ENCODE measurements around the gene SLC35F2.

SLC35F2 gene

DNA sequence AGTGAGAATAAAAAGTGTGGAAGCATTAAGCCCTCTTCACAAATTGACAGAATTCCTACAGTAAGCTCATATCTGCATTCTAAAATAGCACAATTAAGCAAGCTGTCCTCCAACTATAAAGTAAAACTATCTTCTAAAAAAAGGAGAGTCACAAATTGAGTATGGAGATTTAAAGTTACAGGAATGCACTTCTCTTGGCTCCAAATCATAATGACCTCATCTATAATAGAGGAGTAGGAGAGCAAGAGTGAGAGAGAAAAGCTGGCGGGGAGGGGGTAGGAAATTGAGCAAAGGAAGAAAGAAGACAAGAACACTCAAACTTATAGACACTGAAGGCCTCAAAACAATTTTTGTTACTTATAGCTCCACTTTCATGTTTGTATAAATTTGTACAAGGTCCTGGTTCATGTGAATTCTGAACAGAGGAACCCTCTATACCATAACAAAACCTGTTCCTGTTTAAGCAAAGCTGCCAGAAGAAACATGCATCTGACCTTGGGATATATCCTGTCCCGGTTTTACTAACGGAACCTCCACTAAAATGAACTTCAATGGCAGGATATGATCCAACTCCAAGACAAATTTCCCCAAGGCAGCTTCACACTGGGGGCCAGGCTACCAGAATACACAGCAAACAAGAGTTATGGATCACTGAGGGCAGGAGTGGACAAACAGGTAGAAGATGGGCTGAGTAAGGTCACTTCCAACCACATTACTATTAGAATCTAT, 37.2 kb downstream of the SLC35F2 start:
- Mint-ChIP-seq H3K36me3 (peaks cover 4% of the 10 kb centered on the region), H3K27me3 (no peaks in the 10 kb centered on the region), H3K9me3 (ENCODE audit: low read depth) (no peaks in the 10 kb centered on the region), H3K27ac (no peak overlapping the region), H3K4me1 (ENCODE audit: low read depth) (peaks cover 13% of the 10 kb centered on the region), H3K4me3 (no peak overlapping the region)

DNA sequence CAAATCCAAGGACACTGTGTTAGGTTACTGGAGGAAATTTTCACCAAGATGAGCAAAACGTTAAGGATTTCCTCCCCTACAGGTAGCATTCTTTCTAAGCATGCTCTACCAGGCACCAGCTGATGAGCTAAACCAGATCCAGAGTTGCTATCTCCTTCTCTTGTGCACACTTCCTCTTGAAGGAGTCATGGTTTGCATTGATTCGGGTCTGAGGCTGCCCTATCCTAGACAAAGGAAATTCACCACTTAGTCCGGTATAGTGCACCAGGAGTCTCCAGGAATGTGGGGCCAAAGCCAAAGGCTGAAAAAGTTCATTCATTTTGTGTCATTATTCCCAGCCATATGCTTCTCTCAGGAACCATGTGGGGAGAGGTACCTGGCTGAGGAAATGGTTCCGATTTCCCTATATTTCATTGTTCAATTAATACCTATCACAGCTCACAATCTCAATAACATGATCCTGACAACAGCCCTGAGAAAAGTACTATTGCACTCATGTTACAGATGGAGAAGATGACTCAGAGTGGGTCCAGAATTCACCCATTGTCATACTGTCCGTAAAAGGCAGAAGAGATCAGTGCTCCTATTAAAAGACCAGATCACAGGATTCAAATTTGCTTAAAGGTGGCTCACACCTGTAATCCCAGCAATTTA, 39.1 kb downstream of the SLC35F2 start:
- no peaks in the 10 kb centered on the region for H3K27me3 Mint-ChIP-seq
- peaks cover 4% of the 10 kb centered on the region for H3K36me3 Mint-ChIP-seq
- peaks cover 9% of the 10 kb centered on the region for H3K4me1 Mint-ChIP-seq (ENCODE audit: low read depth)
- H3K9me3 Mint-ChIP-seq (ENCODE audit: low read depth): no peaks in the 10 kb centered on the region
- H3K27ac Mint-ChIP-seq: no peak overlapping the region
- H3K4me3 Mint-ChIP-seq: no peak overlapping the region

DNA sequence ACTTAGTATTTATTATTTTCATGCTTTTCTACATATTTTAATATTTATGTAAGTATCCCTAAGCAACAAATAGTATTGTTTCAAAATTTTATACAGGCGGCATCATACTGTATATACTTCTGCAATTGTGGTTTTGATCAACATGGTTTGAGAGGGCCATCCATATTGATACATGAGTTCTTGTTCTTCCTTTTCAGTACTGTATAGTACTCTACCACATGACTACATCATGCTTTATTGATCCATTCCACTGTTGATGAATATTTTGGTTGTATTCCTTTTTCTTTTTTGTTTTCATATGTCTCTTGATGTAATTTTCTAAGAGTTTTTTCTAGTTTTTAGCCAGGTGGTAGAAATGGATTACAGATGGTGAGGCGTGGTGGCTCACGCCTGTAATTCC, 40.1 kb downstream of the SLC35F2 start:
- H3K27me3 Mint-ChIP-seq: no peaks in the 10 kb centered on the region
- H3K4me1 Mint-ChIP-seq (ENCODE audit: low read depth): peaks cover 5% of the 10 kb centered on the region
- H3K9me3 Mint-ChIP-seq (ENCODE audit: low read depth): no peaks in the 10 kb centered on the region
- H3K4me3 Mint-ChIP-seq: no peak overlapping the region
- H3K36me3 Mint-ChIP-seq: peaks cover 4% of the 10 kb centered on the region
- no peak overlapping the region for H3K27ac Mint-ChIP-seq

DNA sequence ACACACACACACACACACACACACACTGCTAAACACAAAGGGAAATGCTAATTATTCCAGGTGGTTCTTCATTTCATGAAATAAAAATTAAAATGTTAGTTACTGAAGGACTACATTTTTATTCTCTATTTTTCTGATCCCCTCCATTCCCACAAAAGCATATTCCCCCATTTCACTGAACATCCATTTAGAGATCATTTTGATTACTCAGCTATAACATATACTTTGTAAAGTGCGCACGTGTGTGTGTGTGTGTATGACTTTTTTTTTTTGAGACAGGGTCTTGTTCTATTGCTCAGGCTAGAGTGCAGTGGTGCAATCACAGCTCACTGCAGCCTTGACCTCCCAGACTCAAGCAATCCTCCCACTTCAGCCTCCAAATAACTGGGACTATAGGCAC, 42.6 kb downstream of the SLC35F2 start:
- H3K4me3 Mint-ChIP-seq: no peak overlapping the region
- peaks cover 3% of the 10 kb centered on the region for H3K4me1 Mint-ChIP-seq (ENCODE audit: low read depth)
- no peaks in the 10 kb centered on the region for H3K9me3 Mint-ChIP-seq (ENCODE audit: low read depth)
- no peak overlapping the region for H3K27ac Mint-ChIP-seq
- peaks cover 5% of the 10 kb centered on the region for H3K36me3 Mint-ChIP-seq
- H3K27me3 Mint-ChIP-seq: no peaks in the 10 kb centered on the region

DNA sequence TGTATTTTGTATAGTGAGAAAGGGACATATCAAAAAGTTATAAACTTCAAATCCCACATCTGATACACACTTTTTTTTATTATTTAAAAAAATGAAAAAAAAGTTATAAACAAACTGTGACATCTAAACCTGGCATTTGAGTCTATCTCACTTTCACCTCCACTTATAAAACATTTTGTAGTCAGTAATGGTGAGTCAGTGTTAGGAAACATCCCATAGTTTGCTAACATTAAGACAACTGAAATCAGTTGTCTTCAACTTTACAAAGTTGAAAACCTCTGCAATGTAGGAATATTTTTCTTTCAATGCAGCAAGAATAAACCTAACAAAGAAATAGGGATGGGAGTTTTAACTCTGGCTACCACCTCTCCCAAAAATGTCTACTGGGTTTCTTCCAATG, 47.7 kb downstream of the SLC35F2 start:
- Mint-ChIP-seq H3K4me3 (no peak overlapping the region), H3K36me3 (peaks cover 16% of the 10 kb centered on the region), H3K27me3 (no peaks in the 10 kb centered on the region), H3K4me1 (ENCODE audit: low read depth) (no peaks in the 10 kb centered on the region), H3K9me3 (ENCODE audit: low read depth) (no peaks in the 10 kb centered on the region), H3K27ac (no peak overlapping the region)

DNA sequence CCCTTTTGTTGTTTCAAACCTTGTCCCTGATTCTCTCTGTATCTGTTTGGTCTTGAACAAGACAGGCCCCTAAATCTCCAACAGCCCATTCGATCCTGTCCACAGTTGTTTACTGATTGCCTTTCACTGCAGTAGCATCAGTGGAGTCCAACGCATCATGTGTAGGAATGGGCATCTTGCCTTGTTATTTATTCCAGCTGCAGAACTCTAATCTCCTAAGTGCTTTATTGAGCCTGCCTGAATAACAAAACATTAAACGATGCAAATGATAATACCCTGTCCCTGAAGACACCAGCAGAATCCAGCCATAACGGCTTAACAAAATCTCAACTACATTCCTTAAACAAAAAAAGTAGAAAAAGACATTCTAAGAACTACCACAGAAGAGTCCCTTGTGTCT, 50.1 kb downstream of the SLC35F2 start:
- Mint-ChIP-seq H3K4me3 (no peak overlapping the region), H3K36me3 (peaks cover 24% of the 10 kb centered on the region), H3K27me3 (no peaks in the 10 kb centered on the region), H3K4me1 (ENCODE audit: low read depth) (no peaks in the 10 kb centered on the region), H3K9me3 (ENCODE audit: low read depth) (no peaks in the 10 kb centered on the region), H3K27ac (no peak overlapping the region)

DNA sequence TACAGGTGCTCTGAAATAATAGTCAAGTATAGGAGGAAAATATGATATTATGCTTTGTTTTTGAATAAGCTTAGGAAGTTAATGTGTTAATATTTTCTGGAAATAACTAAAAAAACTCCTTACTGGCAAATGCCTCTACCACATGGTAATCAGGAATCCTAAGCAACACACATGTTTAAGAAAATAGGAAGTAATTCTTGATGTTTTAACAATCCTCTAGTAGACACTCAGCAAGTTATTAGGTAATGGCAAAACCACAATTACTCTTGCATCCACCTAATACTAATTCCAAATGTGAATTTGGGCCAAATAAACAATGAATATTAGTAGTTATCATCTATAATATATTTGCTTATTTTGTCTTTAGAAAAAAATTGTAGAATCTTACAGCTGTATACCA, 53.6 kb downstream of the SLC35F2 start:
- Mint-ChIP-seq H3K27me3 (no peaks in the 10 kb centered on the region), H3K9me3 (ENCODE audit: low read depth) (no peaks in the 10 kb centered on the region), H3K36me3 (peaks cover 28% of the 10 kb centered on the region), H3K27ac (no peak overlapping the region), H3K4me1 (ENCODE audit: low read depth) (no peaks in the 10 kb centered on the region), H3K4me3 (no peak overlapping the region)

DNA sequence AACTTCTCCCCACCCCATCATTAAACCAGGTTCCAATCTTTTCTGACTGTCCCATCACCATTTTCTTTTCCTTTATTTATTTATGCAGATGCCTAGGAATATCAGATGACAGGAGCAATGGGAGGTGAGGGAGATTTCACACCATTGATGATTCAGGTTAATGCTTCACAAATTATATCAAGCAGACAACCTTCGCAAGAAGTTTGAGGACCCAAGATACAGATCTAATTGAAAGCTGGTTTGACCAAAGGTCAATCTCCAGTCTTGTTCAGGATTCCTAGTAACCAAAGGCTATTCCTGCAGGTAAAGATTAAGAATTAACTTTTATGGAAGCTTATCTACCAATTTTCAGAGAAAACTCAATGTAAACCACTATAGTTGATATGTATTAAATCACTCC, 54.4 kb downstream of the SLC35F2 start:
- Mint-ChIP-seq H3K4me3 (no peak overlapping the region), H3K4me1 (ENCODE audit: low read depth) (no peaks in the 10 kb centered on the region), H3K9me3 (ENCODE audit: low read depth) (no peaks in the 10 kb centered on the region), H3K36me3 (peaks cover 28% of the 10 kb centered on the region), H3K27ac (no peak overlapping the region), H3K27me3 (no peaks in the 10 kb centered on the region)

DNA sequence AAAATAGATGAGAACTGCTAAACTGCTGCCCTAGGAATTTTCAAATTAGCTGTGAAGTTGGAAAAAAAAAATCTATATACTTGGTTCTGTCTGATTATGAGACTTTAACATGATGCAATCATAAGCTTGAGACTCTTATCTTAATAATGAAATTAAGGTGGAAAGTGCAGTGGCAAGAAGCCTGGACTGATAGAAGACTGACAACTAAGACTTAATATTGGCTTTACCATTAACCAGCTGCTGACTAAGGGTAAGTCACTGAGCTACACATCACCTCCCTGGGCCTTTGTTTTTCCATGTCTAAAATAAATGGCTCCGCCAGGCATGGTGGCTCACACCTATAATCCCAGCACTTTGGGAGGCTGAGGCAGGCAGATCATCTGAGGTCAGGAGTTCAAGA, 56.9 kb downstream of the SLC35F2 start:
- no peaks in the 10 kb centered on the region for H3K4me1 Mint-ChIP-seq (ENCODE audit: low read depth)
- H3K27me3 Mint-ChIP-seq: no peaks in the 10 kb centered on the region
- H3K9me3 Mint-ChIP-seq (ENCODE audit: low read depth): no peaks in the 10 kb centered on the region
- no peak overlapping the region for H3K4me3 Mint-ChIP-seq
- H3K27ac Mint-ChIP-seq: no peak overlapping the region
- H3K36me3 Mint-ChIP-seq: peaks cover 26% of the 10 kb centered on the region

DNA sequence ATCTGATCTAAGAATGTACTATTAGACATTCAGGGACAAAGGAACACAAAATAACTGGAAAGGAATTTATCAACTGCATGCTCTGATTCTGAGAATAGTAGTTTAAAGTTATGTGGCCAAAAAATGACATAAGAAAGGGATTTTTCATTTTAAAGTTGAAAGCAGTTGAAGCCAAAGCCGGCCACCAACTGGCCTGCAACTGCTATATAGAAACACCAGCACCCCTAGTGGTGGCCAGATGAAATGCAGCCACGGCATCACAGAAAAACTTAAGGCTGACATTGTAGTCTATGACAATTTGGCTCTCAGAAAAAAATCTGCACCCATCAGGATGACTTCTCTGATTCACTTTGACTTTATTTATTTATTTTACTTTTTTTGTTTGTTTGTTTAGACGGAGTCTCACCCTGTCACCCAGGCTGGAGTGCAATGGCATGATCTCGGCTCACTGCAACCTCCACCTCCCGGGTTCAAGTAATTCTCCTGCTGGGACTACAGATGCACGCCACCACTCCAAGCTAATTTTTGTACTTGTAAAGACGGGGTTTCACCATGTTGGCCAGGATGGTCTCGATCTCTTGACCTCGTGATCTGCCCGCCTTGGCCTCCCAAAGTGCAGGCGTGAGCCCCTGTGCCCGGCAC, 59.2 kb downstream of the SLC35F2 start:
- Mint-ChIP-seq H3K4me3 (no peak overlapping the region), H3K4me1 (ENCODE audit: low read depth) (no peaks in the 10 kb centered on the region), H3K27me3 (no peaks in the 10 kb centered on the region), H3K27ac (no peak overlapping the region), H3K9me3 (ENCODE audit: low read depth) (peaks cover 8% of the 10 kb centered on the region), H3K36me3 (peaks cover 35% of the 10 kb centered on the region)

DNA sequence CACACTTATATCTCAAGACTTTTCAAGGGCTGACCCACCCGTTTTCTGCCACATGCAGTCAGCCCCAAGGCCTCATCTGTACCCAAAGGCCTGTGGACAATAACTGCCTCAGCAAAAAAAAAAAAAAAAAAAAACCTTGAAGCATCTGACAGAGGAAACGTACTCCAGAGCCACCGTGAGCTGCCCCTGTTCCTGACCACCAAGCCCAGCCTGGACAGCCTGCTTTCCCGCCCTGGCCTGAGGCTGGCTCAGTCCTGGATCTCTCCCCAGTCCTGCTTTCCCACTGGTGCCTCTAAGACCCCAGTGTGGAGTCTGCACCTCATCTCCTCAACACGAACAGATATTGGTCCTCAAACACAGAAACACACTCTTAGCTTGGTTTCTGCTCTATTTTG, 66.5 kb downstream of the SLC35F2 start:
- Mint-ChIP-seq H3K4me3 (no peak overlapping the region), H3K9me3 (ENCODE audit: low read depth) (peaks cover 8% of the 10 kb centered on the region), H3K36me3 (peaks cover 26% of the 10 kb centered on the region), H3K4me1 (ENCODE audit: low read depth) (no peaks in the 10 kb centered on the region), H3K27ac (no peak overlapping the region), H3K27me3 (no peaks in the 10 kb centered on the region)

DNA sequence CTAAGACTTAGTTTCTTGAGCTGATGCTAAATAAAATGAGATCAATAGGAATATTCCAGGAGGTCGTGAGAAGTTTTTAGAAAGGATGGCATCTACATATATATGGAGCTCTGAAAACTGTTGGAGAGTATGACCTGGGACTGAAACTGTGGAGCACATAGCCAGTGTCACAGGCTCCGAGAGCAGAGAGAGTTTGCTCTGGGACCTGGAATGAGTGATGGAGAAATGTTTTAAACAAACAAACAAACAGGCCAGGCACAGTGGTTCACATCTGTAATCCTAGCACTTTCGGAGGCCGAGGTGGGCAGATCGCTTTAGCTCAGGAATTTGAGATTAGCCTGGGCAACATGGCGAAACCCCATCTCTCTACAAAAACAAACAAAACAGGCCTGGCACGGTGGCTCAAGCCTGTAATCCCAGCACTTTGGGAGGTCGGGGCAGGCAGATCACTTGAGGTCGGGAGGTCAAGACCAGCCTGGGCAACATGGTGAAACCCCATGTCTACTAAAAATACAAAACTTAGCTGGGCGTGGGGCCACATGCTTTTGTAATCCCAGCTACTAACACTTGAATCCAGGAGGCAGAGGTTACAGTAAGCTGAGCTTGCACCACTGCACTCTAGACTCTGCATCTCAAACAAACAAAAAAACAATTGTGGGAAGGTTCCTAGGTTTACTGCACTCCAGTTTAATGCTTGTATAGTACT, 67.1 kb downstream of the SLC35F2 start:
- peaks cover 26% of the 10 kb centered on the region for H3K36me3 Mint-ChIP-seq
- peak overlapping the region; percentile 16 for H3K27ac Mint-ChIP-seq
- no peaks in the 10 kb centered on the region for H3K4me1 Mint-ChIP-seq (ENCODE audit: low read depth)
- no peaks in the 10 kb centered on the region for H3K27me3 Mint-ChIP-seq
- no peak overlapping the region for H3K4me3 Mint-ChIP-seq
- H3K9me3 Mint-ChIP-seq (ENCODE audit: low read depth): peaks cover 8% of the 10 kb centered on the region

DNA sequence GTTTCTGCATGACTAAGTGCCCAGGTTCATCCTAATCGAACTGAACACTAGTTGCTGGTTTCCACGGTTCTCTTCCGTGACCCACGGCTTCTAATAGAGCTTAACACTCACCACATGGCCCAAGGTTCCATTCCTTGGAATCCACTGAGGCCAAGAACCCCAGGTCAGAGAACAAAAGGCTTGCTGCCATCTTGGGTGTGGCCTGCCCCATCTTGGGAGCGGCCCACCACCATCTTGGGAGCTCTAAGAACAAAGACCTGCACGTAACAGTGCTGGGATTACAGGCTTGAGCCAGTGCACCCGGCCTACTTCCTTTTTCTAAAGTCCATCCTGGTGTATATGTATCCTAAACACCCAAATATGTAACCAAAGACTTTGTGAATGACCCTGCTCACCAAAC, 68.8 kb downstream of the SLC35F2 start:
- Mint-ChIP-seq H3K9me3 (ENCODE audit: low read depth) (peaks cover 3% of the 10 kb centered on the region), H3K27ac (no peak overlapping the region), H3K4me1 (ENCODE audit: low read depth) (no peaks in the 10 kb centered on the region), H3K4me3 (no peak overlapping the region), H3K27me3 (no peaks in the 10 kb centered on the region), H3K36me3 (peaks cover 13% of the 10 kb centered on the region)

DNA sequence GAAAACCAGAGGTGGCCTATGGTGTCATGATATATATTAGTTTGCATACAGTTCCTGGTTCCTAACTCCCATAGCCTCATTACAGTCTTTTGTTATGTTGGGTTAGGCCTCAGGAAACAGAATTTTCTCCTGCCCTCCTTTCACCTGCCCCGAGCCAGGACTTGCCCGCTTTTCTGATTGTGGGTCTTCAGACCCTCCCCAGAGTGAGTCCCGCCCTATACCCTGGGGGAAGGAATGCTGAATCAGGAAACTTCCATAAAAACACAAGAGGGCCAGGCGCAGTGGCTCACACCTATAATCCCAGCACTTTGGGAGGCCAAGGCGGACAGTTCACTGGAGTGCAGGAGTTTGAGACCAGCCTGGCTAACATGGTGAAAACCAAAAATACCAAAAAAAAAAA, 70.9 kb downstream of the SLC35F2 start:
- no peak overlapping the region for H3K27ac Mint-ChIP-seq
- H3K9me3 Mint-ChIP-seq (ENCODE audit: low read depth): no peaks in the 10 kb centered on the region
- no peaks in the 10 kb centered on the region for H3K27me3 Mint-ChIP-seq
- peaks cover 3% of the 10 kb centered on the region for H3K36me3 Mint-ChIP-seq
- no peaks in the 10 kb centered on the region for H3K4me1 Mint-ChIP-seq (ENCODE audit: low read depth)
- no peak overlapping the region for H3K4me3 Mint-ChIP-seq

DNA sequence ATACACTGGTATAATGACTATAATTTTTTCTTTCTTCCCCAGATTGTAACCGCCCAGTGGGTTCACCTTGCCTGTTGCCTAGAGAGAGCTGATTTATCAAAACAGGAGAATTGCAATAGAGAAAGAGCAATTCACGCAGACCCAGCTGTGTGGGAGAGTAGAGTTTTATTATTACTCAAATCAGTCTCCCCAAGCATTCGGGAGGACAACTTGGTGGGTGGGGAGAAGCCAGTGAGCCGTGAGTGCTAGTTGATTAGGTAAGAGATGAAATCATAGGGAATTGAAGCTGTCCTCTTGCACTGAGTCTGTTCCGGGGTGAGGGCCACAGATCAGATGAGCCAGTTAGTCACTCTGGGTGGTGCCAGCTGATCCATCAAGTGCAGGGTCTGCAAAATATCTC, 73.2 kb downstream of the SLC35F2 start:
- H3K9me3 Mint-ChIP-seq (ENCODE audit: low read depth): no peaks in the 10 kb centered on the region
- no peaks in the 10 kb centered on the region for H3K4me1 Mint-ChIP-seq (ENCODE audit: low read depth)
- H3K27me3 Mint-ChIP-seq: peaks cover 2% of the 10 kb centered on the region
- H3K36me3 Mint-ChIP-seq: no peaks in the 10 kb centered on the region
- H3K4me3 Mint-ChIP-seq: no peak overlapping the region
- no peak overlapping the region for H3K27ac Mint-ChIP-seq

Data from activated naive CD8-positive, alpha-beta T cell (primary cell).